ENCODE data around the gene C3orf49.

The C3orf49 gene

GRCh38 chr3:63853106-63853505 lies 34.0 kb downstream of the C3orf49 start:
- no peak for DNase-seq

DNA sequence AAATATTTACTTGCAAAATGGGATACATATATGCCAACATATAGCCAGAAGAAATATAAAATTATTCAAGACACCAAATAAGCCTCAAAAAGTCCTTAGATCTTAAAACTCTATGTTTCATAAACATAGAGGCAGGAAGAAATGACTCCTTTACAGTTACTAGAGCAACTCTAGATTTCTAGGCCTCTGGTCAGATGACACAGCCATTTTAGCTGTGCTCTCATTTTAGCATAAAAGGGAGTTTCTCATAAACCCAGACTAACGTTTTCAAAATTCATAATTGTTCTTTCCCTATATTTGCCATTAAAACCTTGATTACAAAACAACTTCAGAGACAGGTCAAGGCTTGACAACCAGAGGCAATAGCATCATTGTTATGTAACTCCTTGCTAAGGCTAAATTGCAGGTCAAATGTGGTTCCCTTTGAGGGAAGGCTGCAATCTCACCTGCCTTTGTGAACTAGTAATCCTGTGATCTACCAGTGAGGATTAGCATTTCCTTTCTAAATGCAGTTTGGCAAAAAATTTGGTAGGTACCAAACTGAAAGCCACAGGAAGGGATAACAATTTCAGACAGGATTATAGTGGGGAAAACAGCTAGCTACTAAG lies 36.3 kb downstream of the C3orf49 start:
- DNase-seq, result no peak

DNA sequence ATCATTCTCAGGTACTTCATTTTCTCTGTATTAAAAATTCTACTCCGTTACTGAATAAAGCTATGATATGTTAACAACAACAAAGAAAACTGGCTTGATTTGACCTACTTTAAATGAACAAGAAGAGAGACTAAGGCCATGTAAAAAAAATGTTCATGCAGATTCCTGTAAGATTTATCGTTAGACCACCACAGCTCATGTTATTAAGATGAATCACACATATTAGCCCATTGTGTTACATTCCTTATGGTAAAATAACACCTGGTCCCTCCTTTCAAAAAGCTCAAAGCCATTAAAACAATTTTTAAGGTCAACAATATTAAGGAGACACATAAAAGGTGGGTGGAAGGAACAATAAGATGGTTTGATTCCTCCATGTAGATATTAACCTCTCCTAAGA lies 38.2 kb downstream of the C3orf49 start:
- no peak for DNase-seq

DNA sequence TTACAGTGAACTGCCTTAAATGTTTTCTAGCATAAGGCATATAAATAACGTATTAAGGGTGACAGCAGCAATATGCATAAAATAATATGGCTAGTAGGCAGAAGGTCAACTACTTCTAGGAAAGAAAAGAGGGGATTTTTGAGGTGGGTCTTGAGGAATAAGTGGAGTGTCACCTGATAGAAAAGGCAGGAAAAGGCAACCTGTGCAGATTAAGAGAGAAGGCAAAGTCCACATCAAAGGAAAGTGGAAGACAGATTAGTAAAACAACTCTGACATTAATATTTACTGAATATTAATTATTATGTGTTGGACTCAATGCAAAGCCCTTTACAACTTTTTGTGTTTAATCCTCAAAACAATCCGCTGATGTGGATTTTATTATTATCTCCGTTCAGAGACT lies 41.7 kb downstream of the C3orf49 start:
- DNase-seq, result no peak

GRCh38 chr3:63861306-63861705 lies 42.2 kb downstream of the C3orf49 start:
- DNase-seq, result no peak

- no peak for DNase-seq
Observed at GRCh38 chr3:63862804-63863149, 43.7 kb downstream of the C3orf49 start.

DNA sequence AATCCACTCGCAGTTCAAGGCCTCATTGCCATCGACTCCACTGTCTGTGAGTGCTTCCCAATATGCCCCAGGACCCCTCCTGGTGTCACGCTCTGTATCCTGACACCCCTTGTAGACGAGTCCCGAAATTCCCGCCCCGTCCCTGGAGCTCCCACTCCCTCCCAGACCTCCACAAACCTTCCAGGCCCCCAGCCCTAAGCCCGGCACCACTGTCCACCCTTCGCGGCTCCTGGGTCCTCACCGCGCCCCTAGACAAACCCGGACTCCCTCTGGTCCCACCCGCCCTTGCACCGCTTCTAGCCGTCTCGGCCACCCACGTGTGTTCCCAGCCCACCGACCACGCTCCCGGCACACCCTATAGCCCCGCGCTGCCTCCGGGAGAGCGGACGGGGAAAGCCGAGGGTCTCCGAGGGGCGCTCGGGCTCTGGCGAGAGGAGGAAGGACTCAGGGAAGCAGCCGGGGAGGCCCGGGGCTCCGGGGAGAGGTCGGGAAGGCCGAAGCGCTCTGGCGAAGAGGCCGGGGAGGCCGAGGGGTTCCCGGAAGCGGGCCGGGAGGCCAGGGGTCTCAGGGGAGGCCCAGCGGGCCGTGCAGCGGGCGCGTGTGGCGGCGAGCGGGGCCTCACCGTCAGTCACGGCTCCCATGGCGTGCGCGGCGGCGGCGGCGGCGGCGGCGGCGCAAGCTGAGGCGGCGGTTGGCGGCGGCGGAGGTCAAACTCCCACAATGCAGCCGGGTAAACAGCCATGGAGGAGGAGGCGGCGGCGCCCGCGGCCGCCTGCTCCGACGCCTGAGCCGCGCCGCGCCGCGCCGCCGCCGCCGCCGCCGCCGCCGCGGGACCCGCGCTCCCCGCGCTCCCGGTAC lies 44.3 kb downstream of the C3orf49 start, which contains the start of the genes ATXN7 and THOC7:
ATXN7 (plus strand) TSS at position 718 of the 858 bp plus-strand sequence. CDS start 48,732 bp downstream, outside the sequence.
THOC7 (minus strand) TSS at position 656 of the 858 bp plus-strand sequence; CDS start at position 641, 15 bp downstream.
- DNase-seq, result no peak

GRCh38 chr3:63864008-63864964 lies 45.2 kb downstream of the C3orf49 start:
- no peak for DNase-seq

DNA sequence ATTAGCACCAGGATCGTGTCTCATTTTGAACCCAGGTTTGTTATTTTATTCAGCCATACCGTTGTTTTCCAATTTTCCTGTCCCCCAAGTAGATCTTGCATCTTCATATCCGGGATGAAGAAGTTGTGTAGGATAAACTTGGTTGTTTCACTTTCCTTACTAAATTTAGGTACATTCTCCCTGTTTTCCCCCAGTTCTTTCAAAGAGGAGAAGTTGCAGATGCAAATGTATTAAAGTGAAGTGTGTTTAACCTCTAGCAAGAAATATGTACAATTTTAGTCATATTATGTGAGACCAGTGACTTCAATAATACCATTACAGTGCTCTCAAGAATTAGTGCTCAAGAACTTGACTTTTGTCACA lies 45.8 kb downstream of the C3orf49 start:
- no peak for DNase-seq

- DNase-seq, result no peak
Observed at GRCh38 chr3:63867225-63867624, 48.1 kb downstream of the C3orf49 start.

GRCh38 chr3:63869940-63870614 lies 51.0 kb downstream of the C3orf49 start:
- no peak for DNase-seq

GRCh38 chr3:63870615-63871005 lies 51.5 kb downstream of the C3orf49 start:
- DNase-seq, result no peak

DNA sequence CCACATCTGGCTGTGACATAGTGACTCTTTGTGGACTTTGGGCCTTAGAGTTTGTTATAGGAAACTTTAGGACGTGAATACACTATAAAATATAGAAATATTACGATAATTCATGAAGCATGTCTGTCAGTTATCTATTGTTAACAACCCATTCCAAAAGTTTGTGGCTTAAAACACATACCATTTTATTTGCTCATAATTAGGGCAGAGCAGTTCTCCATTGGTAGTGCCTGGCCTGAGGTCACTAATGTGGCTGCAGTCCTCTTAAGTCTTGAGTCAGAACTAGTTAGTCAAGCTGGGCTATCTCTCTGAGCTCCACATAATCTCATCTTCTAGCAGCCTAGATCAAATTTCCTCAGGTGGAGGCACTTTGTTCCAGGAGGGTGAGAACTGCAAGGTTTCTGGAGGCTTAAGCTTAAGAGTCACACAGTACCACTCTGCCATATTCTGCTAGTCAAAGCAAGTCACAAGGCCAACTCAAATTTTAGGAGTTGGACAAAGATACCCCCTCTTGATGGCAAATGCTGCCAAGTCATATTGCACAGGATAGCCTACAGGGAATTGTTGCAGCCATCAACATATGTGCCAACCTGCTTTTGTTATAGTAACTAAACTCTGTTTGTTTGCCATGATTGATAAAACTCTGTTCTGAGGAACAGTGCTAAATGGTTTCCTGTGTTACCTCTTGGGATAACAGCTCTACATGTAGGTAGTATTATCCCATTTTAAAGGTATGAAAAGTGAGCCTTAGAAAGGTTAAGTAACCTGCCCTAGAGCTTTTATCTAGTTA lies 53.2 kb downstream of the C3orf49 start:
- DNase-seq, result no peak

GRCh38 chr3:63874769-63875168 lies 55.7 kb downstream of the C3orf49 start:
- no peak for DNase-seq

DNA sequence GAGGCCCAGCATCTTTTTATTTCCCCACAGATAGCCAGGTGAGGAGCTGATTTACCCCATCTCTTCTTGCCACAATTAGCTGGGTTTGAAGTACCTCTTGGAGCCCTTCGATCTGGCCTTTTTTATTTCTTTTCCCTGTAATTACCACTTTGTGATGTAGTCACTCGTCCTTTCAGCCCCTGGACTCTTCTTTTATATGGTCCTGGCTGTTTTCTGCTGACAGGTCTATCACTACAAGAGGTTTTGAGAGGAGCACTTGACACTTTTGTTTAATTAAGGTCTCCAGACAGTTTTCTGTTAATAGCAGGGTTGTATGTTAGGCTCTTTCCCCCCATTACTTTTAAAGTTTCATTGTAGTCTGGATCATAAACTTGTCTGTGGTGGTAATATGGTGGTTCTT lies 56.4 kb downstream of the C3orf49 start:
- DNase-seq, result no peak

DNA sequence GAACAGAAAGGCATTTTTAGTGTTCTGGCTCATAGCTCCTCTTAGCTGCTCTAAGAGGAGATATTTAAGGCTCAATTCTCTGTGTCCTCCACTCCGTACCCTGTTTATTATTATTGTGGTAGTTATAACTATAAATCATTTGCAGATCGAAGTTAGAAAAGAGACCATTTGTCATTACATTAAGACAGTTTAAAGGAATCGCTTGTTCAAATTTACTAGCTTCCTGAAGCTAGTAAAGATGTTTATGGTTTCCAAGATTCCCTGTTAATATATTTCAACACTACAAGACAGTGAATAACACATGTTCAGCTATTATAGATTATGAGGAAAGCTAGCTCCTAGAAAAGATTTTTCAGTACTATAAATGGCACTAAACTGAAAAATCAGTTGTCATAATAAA lies 57.2 kb downstream of the C3orf49 start:
- DNase-seq, result no peak

- DNase-seq, result no peak
Observed at GRCh38 chr3:63877737-63878393, 58.8 kb downstream of the C3orf49 start.

- DNase-seq, result no peak
Observed at GRCh38 chr3:63878394-63879060, 59.4 kb downstream of the C3orf49 start.

- DNase-seq, result no peak
Observed at GRCh38 chr3:63880653-63881052, 61.6 kb downstream of the C3orf49 start.

DNA sequence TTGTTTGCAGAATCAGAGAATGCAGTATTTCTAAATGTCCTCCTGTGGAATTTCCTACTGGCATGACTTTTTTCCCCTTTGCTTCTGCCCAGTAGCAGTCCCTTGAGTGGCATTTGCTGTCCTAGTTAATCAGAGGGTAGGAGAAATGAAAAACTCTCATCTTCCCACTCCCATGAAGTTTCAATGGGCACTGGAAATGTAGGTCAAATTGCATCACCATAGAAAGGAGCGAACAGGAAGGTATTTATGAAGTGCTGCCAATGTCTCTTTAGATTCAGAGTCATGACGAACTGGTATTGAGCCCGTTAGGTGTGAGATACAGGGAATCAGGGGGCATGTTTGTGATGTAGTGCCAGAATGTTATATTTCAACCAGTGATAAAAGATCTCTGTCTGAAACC lies 67.8 kb downstream of the C3orf49 start:
- no peak for DNase-seq

DNA sequence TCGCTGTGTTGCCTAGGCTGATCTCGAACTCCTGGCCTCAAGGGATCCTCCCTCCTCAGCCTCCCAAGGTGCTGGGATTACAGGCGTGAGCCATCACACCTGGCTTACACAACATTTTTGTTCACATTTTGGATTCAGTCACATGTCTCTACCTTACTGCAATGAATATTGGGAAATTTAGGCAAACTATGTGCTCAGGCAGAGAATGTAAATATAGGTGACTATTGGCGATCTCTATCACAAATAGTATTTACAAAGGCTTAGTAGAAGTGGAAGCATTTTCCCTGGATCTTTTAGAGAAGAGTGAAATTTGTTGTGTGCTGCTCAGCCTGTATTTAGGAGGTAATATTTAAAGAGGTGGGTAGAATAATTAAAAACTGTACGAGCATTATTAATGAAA lies 72.4 kb downstream of the C3orf49 start:
- no peak for DNase-seq

Data from NCI-H1436 treated with DMSO at 0.1 percent for 48 hours (cell line).